Mammary epithelial cell (primary cell): ENCODE results near the gene NBPF3.

Source experiments
- CTCF ChIP-seq, 2 donors: IDR thresholded peaks in 1 of 2; conservative IDR thresholded peaks in 1 of 2; 2 replicates each; pipeline ENCODE4 v1.5.1; 2011 to 2012; ENCODE audit warnings: inconsistent platforms in 2 of 2, low read length in 2 of 2, mild to moderate bottlenecking in 2 of 2, control low read depth in 1 of 2, low read depth in 1 of 2; ENCODE audit not compliant: insufficient read depth in 1 of 2; ENCODE audit errors: extremely low read depth in 1 of 2
- EZH2 ChIP-seq: IDR thresholded peaks from 2 replicates; pipeline ENCODE4 v1.6.1; 2012; ENCODE audit warnings: low read length, inconsistent platforms, borderline replicate concordance

GRCh38 chr1:21506804-21507203, 66.9 kb downstream of the NBPF3 start:
- TF ChIP-seq CTCF (conservative IDR thresholded peaks at IDR 0.05 in 1 of 2, IDR thresholded peaks at IDR 0.05 in 1 of 2; ENCODE audit: extremely low read depth in 1 of 2, insufficient read depth in 1 of 2, low read depth in 1 of 2, low read length in 2 of 2) (no peak), EZH2 (no peak)
